GF-D8 (cell line): ENCODE measurements around the gene CYB5A.
A peak's percentile ranks its signal among the peaks of the same experiment; 100 is the strongest.
"Not testable (repeated sequence)": the region's sequence is repeated elsewhere in the genome, so short reads cannot be mapped to it uniquely, and the experiment has no call there.

Experiments
- DNase-seq: peaks from one replicate; lab custom pipeline; 2025; lab: John Stamatoyannopoulos, UW

CYB5A gene

GRCh38 chr18:74291771-74292540 lies at the start of gene CYB5A:
CYB5A (minus strand) TSS chr18:74291963; CDS start chr18:74291875, 88 bp downstream.
- peak; percentile 96 for DNase-seq

- no peak for DNase-seq
Measured at GRCh38 chr18:74337912-74338309, 46.1 kb upstream of the CYB5A start.

- DNase-seq, result no peak
Measured at GRCh38 chr18:74337155-74337911, 45.6 kb upstream of the CYB5A start.

GRCh38 chr18:74336656-74337055 lies 44.9 kb upstream of the CYB5A start:
- no peak for DNase-seq

- DNase-seq, result no peak
Measured at GRCh38 chr18:74334242-74334893, 42.6 kb upstream of the CYB5A start.

- DNase-seq, result no peak
Measured at GRCh38 chr18:74333091-74333490, 41.3 kb upstream of the CYB5A start.

GRCh38 chr18:74331404-74331803 lies 39.6 kb upstream of the CYB5A start:
- DNase-seq, result no peak

GRCh38 chr18:74329688-74330205 lies 38.0 kb upstream of the CYB5A start:
- no peak for DNase-seq

- no peak for DNase-seq
Measured at GRCh38 chr18:74328206-74328605, 36.4 kb upstream of the CYB5A start.

GRCh38 chr18:74326791-74327190 lies 35.0 kb upstream of the CYB5A start:
- DNase-seq, result not testable (repeated sequence)

GRCh38 chr18:74326231-74326630 lies 34.5 kb upstream of the CYB5A start:
- DNase-seq, result no peak

GRCh38 chr18:74316257-74317170 lies 24.8 kb upstream of the CYB5A start:
- DNase-seq, result no peak

GRCh38 chr18:74315464-74316256 lies 23.9 kb upstream of the CYB5A start, which contains the start of gene C18orf63:
C18orf63 (plus strand) TSS chr18:74315839; CDS start chr18:74317866, 2,027 bp downstream.
- DNase-seq, result no peak

GRCh38 chr18:74314759-74315463 lies 23.1 kb upstream of the CYB5A start:
- no peak for DNase-seq

- no peak for DNase-seq
Measured at GRCh38 chr18:74311000-74311399, 19.2 kb upstream of the CYB5A start.

- peak; percentile 29 for DNase-seq
Measured at GRCh38 chr18:74310411-74310810, 18.6 kb upstream of the CYB5A start.

- no peak for DNase-seq
Measured at GRCh38 chr18:74303936-74304335, 12.2 kb upstream of the CYB5A start.

- DNase-seq, result no peak
Measured at GRCh38 chr18:74303306-74303705, 11.5 kb upstream of the CYB5A start.

GRCh38 chr18:74299746-74300145 lies 8.0 kb upstream of the CYB5A start:
- DNase-seq, result no peak

- DNase-seq, result no peak
Measured at GRCh38 chr18:74299162-74299561, 7.4 kb upstream of the CYB5A start.
